GM06990 (cell line): Measurements from ENCODE around the gene CDYL.
A peak's percentile ranks its signal among the peaks of the same experiment; 100 is the strongest.

ENCODE experiments used
- DNase-seq: peaks from one replicate; pipeline ENCODE4 v3.0.0-alpha.2; 2011; ENCODE audit not compliant: insufficient read length; ENCODE audit errors: extremely low read depth
- H3K27me3 ChIP-seq: replicated peaks from 2 replicates; pipeline ENCODE4 v1.6.0; 2011; ENCODE audit warnings: low read length; ENCODE audit not compliant: control insufficient read depth, insufficient read depth
- H3K36me3 ChIP-seq: 2 replicates; pipeline ENCODE4 v1.5.1; 2011; ENCODE audit warnings: low read length; ENCODE audit not compliant: control insufficient read depth, insufficient read depth
- H3K4me3 ChIP-seq: replicated peaks from 2 replicates; pipeline ENCODE4 v1.5.1; 2011; ENCODE audit warnings: low read depth, mild to moderate bottlenecking, control low read depth, low read length
- CTCF ChIP-seq: IDR thresholded peaks from 2 replicates; pipeline ENCODE4 v1.5.1; 2011; ENCODE audit warnings: low read length, control low read depth, mild to moderate bottlenecking, inconsistent platforms; ENCODE audit not compliant: insufficient read depth, poor library complexity, severe bottlenecking

Gene CDYL

GRCh38 chr6:4776131-4776492 lies at the start of gene CDYL:
TSS of gene CDYL (plus strand) at chr6:4776404. CDS start at chr6:4776784, 380 bp downstream.
- Histone ChIP-seq H3K36me3 (no peaks in the 10 kb centered on the region), H3K27me3 (no peaks in the 10 kb centered on the region; the same call in 1 of the 2 replicates), H3K4me3 (peak within 1 kb of the TSS; percentile 72)
- DNase-seq, result peak; percentile 92
- no peak for TF ChIP-seq CTCF

- DNase-seq, result no peak
- no peaks in the 10 kb centered on the region for H3K36me3 ChIP-seq
- no peak overlapping the region for H3K4me3 ChIP-seq
- no peaks in the 10 kb centered on the region; the same call in 1 of the 2 replicates for H3K27me3 ChIP-seq
- TF ChIP-seq CTCF, result no peak
These were observed 49.6 kb upstream of the CDYL start for GRCh38 chr6:4726645-4727044.

GRCh38 chr6:4727217-4727616 lies 49.0 kb upstream of the CDYL start:
- DNase-seq, result no peak
- Histone ChIP-seq H3K27me3 (no peaks in the 10 kb centered on the region; the same call in 1 of the 2 replicates), H3K36me3 (no peaks in the 10 kb centered on the region), H3K4me3 (no peak overlapping the region)
- no peak for TF ChIP-seq CTCF

- no peak for DNase-seq
- no peak for TF ChIP-seq CTCF
- no peaks in the 10 kb centered on the region; the same call in 1 of the 2 replicates for H3K27me3 ChIP-seq
- no peak overlapping the region for H3K4me3 ChIP-seq
- no peaks in the 10 kb centered on the region for H3K36me3 ChIP-seq
These were observed 48.4 kb upstream of the CDYL start for GRCh38 chr6:4727671-4728435.

- Histone ChIP-seq H3K4me3 (no peak overlapping the region), H3K27me3 (no peaks in the 10 kb centered on the region; the same call in 1 of the 2 replicates), H3K36me3 (no peaks in the 10 kb centered on the region)
- no peak for TF ChIP-seq CTCF
- DNase-seq, result no peak
These were observed 47.8 kb upstream of the CDYL start for GRCh38 chr6:4728436-4728769.

- no peak overlapping the region for H3K4me3 ChIP-seq
- no peak for TF ChIP-seq CTCF
- no peaks in the 10 kb centered on the region; the same call in 1 of the 2 replicates for H3K27me3 ChIP-seq
- DNase-seq, result no peak
- H3K36me3 ChIP-seq, result no peaks in the 10 kb centered on the region
These were observed 47.3 kb upstream of the CDYL start for GRCh38 chr6:4728926-4729325.
